Epithelial cell of proximal tubule (primary cell): Measurements from ENCODE around the gene CCM2. TPM values are rescaled to one million over a fixed set of nuclear protein-coding genes. Genes with fewer than 3 reads are reported as not detected.

Source experiments
- DNase-seq: peaks from one replicate; pipeline ENCODE4 v3.0.0-alpha.2; 2011; ENCODE audit warnings: low read depth
- H3K4me3 ChIP-seq: 2 replicates; pipeline ENCODE4 v1.5.1; 2011; ENCODE audit warnings: low read depth, mild to moderate bottlenecking, low read length
- total RNA-seq: library from RNA; depleted of rRNA; stranded (reverse); fragments of >200 nt; gene quantifications from 2 replicates; pipeline ENCODE4 v1.2.3, GENCODE V29; 2015
- TF ChIP-seq, protein P1 (sequence below): conservative IDR thresholded peaks from 2 replicates; pipeline ENCODE4 v1.5.1; 2012; ENCODE audit warnings: low read depth, mild to moderate bottlenecking, low read length

The CCM2 gene
- total RNA-seq, 1 donor from 2014 or later, result 49.2 TPM

GRCh38 chr7:45072131-45073030 is 72.4 kb downstream of the CCM2 start:
- H3K4me3 ChIP-seq, result no peak overlapping the region
- DNase-seq, result no peak
- TF ChIP-seq, protein P1, sequence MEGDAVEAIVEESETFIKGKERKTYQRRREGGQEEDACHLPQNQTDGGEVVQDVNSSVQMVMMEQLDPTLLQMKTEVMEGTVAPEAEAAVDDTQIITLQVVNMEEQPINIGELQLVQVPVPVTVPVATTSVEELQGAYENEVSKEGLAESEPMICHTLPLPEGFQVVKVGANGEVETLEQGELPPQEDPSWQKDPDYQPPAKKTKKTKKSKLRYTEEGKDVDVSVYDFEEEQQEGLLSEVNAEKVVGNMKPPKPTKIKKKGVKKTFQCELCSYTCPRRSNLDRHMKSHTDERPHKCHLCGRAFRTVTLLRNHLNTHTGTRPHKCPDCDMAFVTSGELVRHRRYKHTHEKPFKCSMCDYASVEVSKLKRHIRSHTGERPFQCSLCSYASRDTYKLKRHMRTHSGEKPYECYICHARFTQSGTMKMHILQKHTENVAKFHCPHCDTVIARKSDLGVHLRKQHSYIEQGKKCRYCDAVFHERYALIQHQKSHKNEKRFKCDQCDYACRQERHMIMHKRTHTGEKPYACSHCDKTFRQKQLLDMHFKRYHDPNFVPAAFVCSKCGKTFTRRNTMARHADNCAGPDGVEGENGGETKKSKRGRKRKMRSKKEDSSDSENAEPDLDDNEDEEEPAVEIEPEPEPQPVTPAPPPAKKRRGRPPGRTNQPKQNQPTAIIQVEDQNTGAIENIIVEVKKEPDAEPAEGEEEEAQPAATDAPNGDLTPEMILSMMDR, result no peak

- no peak overlapping the region for H3K4me3 ChIP-seq
- no peak for DNase-seq
- TF ChIP-seq, protein P1, result no peak
Measured at GRCh38 chr7:45073031-45073785, 73.2 kb downstream of the CCM2 start.

GRCh38 chr7:45073786-45074527 is 74.0 kb downstream of the CCM2 start:
- no peak for DNase-seq
- TF ChIP-seq, protein P1, result no peak

DNA sequence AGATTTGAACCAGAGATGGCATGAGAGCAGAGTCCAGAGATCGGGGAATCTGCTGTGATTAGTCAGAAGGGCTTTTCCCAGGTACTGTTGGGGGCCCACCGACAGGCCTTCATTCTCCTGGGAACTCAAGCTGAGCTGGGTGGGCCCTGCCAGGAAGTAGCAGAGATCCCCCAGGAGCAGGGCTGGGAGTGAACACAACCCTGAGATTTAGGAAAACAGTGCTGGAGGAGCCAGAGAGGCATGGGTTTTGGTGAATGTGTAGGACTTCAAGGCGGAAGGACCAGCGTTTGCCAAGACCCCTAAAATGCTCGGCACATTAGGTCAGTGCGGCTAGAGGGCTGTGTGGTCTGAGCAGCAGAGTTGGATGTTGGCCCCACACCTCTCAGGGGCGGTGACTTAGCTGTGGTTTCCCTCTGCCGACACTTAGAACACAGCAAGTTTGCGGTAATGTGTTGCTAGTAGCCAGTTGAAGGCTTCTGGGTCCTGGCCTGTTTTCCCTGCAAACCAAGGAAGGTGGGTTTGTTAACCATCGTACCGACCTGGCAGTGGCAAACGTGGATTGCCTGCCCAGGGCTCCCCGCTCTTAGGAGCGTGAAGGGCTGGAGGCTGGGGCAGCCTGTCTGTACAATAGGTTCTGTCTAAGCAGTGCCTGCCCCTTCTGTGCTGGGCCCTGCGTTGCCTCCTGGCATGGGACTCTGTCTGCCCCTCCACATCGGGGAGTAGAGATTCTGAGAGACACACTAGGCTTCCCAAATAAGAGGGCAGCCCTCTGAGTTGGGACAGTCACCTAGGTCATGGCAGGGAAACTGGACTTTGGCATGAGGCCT is 74.7 kb downstream of the CCM2 start:
- no peak overlapping the region for H3K4me3 ChIP-seq
- TF ChIP-seq, protein P1, result no peak
- DNase-seq, result no peak

More at GRCh38 chr7:45073786-45074527, 74.0 kb downstream of the CCM2 start:
- H3K4me3 ChIP-seq, result no peak overlapping the region

DNA sequence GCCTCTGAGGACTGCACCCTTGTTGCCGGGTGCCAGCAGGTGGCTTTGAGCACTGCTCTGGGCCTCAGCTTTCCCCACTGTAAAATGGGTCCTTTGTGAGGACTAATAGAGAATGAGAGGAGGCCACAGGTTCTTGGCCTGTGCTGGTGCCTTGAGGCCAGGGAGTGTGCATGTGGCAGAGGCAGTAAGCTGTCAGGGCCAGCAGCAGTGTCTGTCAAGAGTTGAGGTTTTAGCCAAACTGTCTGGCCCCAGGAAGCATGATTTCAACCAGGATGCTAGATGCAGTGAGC is 75.3 kb downstream of the CCM2 start:
- DNase-seq, result no peak
- TF ChIP-seq, protein P1, result no peak
- no peak overlapping the region for H3K4me3 ChIP-seq
